ENCODE data around the gene FAM3C.
A peak's percentile ranks its signal among the peaks of the same experiment; 100 is the strongest.

The FAM3C gene

GRCh38 chr7:121376979-121377378, 19.1 kb downstream of the FAM3C start:
- DNase-seq (ENCODE audit: low read depth): no peak

- DNase-seq (ENCODE audit: low read depth): no peak
Measured at GRCh38 chr7:121373177-121373576, 22.9 kb downstream of the FAM3C start.

GRCh38 chr7:121372376-121373010, 23.6 kb downstream of the FAM3C start:
- no peak for DNase-seq (ENCODE audit: low read depth)

- no peak for DNase-seq (ENCODE audit: low read depth)
Measured at GRCh38 chr7:121371883-121372282, 24.2 kb downstream of the FAM3C start.

GRCh38 chr7:121371367-121371766, 24.7 kb downstream of the FAM3C start:
- DNase-seq (ENCODE audit: low read depth): no peak

- DNase-seq (ENCODE audit: low read depth): peak; percentile 73
Measured at GRCh38 chr7:121369462-121369861, 26.6 kb downstream of the FAM3C start.

- peak; percentile 42 for DNase-seq (ENCODE audit: low read depth)
Measured at GRCh38 chr7:121366852-121367431, 29.2 kb downstream of the FAM3C start.

GRCh38 chr7:121360564-121360963, 35.5 kb downstream of the FAM3C start:
- no peak for DNase-seq (ENCODE audit: low read depth)

GRCh38 chr7:121355574-121355973, 40.5 kb downstream of the FAM3C start:
- DNase-seq (ENCODE audit: low read depth): no peak

- DNase-seq (ENCODE audit: low read depth): no peak
Measured at GRCh38 chr7:121352323-121352722, 43.8 kb downstream of the FAM3C start.

GRCh38 chr7:121351682-121352081, 44.4 kb downstream of the FAM3C start:
- no peak for DNase-seq (ENCODE audit: low read depth)

GRCh38 chr7:121344497-121344896, 51.6 kb downstream of the FAM3C start:
- no peak for DNase-seq (ENCODE audit: low read depth)

- DNase-seq (ENCODE audit: low read depth): no peak
Measured at GRCh38 chr7:121344093-121344492, 52.0 kb downstream of the FAM3C start.

- peak; percentile 59 for DNase-seq (ENCODE audit: low read depth)
Measured at GRCh38 chr7:121343302-121343701, 52.8 kb downstream of the FAM3C start.

GRCh38 chr7:121342631-121343030, 53.5 kb downstream of the FAM3C start:
- DNase-seq (ENCODE audit: low read depth): no peak

- DNase-seq (ENCODE audit: low read depth): peak; percentile 54
Measured at GRCh38 chr7:121341933-121342332, 54.2 kb downstream of the FAM3C start.

GRCh38 chr7:121339082-121339481, 57.0 kb downstream of the FAM3C start:
- no peak for DNase-seq (ENCODE audit: low read depth)

- peak; percentile 50 for DNase-seq (ENCODE audit: low read depth)
Measured at GRCh38 chr7:121337398-121337797, 58.7 kb downstream of the FAM3C start.

- no peak for DNase-seq (ENCODE audit: low read depth)
Measured at GRCh38 chr7:121336579-121336978, 59.5 kb downstream of the FAM3C start.

GRCh38 chr7:121334875-121335648, 61.0 kb downstream of the FAM3C start:
- no peak for DNase-seq (ENCODE audit: low read depth)

GRCh38 chr7:121334376-121334775, 61.7 kb downstream of the FAM3C start:
- DNase-seq (ENCODE audit: low read depth): no peak

- no peak for DNase-seq (ENCODE audit: low read depth)
Measured at GRCh38 chr7:121331574-121331973, 64.5 kb downstream of the FAM3C start.

GRCh38 chr7:121331048-121331447, 65.1 kb downstream of the FAM3C start:
- no peak for DNase-seq (ENCODE audit: low read depth)

Measured in amniotic epithelial cell (primary cell).